ENCODE data around the gene PSMD11. TPM values are rescaled to one million over a fixed set of nuclear protein-coding genes. Genes with fewer than 3 reads are reported as not detected.

The PSMD11 gene
- total RNA-seq, 1 donor from 2014 or later, result 63.7 TPM

DNA sequence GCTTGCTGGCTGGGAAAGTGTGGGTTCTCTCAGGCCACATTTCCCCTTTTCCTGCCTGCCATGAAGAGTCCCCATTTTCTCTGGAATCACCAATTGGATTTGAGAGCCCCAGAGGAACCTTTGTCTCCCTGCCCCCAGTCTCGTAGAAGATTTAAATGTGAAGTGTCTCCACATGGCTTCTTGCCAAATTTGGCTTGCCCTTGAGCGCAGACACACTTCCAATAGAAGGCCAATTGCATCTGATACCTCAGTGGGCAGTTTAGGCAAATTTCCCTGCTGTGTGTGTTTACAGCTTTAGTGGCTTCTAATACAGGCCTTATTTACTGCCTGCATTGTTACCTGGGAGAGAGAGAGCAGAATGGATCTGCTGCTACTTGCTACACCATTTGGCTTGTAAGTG is 72.1 kb downstream of the PSMD11 start:
- Histone ChIP-seq H3K27ac (replicated peaks) (peak overlapping the region; percentile 40), H3K4me1 (peaks cover 36% of the 10 kb centered on the region), H3K27me3 (ENCODE audit: low read depth) (no peaks in the 10 kb centered on the region), H3K36me3 (no peaks in the 10 kb centered on the region), H3K4me3 (no peak overlapping the region), H3K9me3 (replicated peaks) (no peaks in the 10 kb centered on the region)
- DNase-seq, result no peak
- TF ChIP-seq CTCF (IDR thresholded peaks at IDR 0.05; ENCODE audit: borderline replicate concordance), result no peak
- intact Hi-C loops (cut with micrococcal nuclease), result no loop called here

DNA sequence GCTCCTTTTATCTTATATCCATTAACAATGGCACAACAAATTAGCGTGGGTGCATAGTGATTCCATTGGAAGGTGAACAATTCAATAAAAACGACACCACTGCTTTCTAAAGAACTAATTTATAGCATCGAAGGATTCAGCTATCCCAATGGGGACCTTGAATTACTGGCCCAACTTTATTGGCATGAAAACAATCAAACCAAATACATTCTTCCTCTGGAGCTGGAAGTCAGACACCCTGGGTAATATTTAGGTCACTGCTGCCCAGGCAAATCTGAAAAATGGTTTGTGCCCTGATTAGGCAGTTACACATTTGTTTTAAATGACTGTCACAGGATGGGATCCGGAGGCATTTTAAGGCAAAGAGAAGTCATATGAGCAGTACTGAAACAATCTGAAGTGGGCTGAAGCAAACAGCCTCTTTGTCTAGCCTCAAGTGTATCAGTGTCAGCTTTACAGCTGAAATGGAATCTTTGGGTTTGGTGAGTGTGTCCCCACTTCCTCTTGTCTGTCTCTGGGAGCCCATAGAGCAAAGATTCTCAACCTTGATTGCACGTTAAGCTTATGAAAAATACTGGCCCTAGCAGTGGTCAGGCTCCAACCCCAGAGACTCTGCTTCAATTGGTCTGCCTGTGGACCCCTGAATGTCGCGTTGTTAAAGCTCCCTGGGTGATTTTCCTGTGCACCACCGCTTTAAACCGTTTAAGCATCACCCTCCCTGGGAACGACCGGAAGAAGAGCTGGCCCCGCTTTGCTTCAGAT is 72.8 kb downstream of the PSMD11 start:
- Histone ChIP-seq H3K9me3 (replicated peaks) (no peaks in the 10 kb centered on the region), H3K27ac (replicated peaks) (no peak overlapping the region), H3K4me1 (peaks cover 36% of the 10 kb centered on the region), H3K36me3 (no peaks in the 10 kb centered on the region), H3K27me3 (ENCODE audit: low read depth) (no peaks in the 10 kb centered on the region), H3K4me3 (no peak overlapping the region)
- intact Hi-C loops (cut with micrococcal nuclease), result no loop called here
- no peak for DNase-seq
- TF ChIP-seq CTCF (IDR thresholded peaks at IDR 0.05; ENCODE audit: borderline replicate concordance), result no peak

- no peaks in the 10 kb centered on the region for H3K36me3 ChIP-seq
- intact Hi-C loops (cut with micrococcal nuclease), result no loop called here
- no peak for TF ChIP-seq CTCF (IDR thresholded peaks at IDR 0.05; ENCODE audit: borderline replicate concordance)
- no peaks in the 10 kb centered on the region for H3K9me3 ChIP-seq (replicated peaks)
- H3K4me3 ChIP-seq, result no peak overlapping the region
- H3K27ac ChIP-seq (replicated peaks), result no peak overlapping the region
- no peaks in the 10 kb centered on the region for H3K27me3 ChIP-seq (ENCODE audit: low read depth)
- H3K4me1 ChIP-seq, result peaks cover 36% of the 10 kb centered on the region
- DNase-seq, result no peak
These were observed 73.7 kb downstream of the PSMD11 start for GRCh38 chr17:32517982-32518381.

DNA sequence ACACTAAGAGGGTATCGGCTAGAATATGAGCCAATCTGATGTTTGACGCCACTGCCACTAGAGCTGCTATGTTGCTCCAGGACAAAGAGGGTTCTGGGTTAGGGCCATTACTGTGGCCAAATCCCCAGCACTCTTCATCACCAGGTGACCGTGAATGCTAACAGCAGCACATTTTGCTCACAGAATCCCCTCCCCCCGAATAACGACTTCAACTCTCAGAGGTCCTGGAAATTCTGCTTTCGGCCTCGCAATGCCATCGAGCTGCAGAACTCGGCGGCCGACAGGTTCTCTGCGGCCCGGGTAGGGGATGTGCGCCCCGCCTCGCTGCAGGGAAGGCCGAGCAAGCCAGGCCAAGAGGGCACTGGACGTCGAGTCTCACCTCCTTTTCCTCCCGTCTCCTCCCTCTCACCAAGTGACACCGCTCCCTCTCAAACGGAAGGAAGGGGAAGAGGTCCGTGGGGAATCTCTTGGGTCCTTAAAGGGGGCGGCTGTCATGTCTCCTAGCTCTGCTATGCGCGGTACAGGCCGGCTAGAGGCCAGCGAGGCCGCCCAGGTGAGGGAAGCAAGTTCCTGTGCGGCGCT is 74.4 kb downstream of the PSMD11 start:
- Histone ChIP-seq H3K4me1 (peaks cover 36% of the 10 kb centered on the region), H3K4me3 (peak overlapping the region; percentile 70), H3K27ac (replicated peaks) (peak overlapping the region; percentile 53), H3K36me3 (no peaks in the 10 kb centered on the region), H3K9me3 (replicated peaks) (no peaks in the 10 kb centered on the region), H3K27me3 (ENCODE audit: low read depth) (no peaks in the 10 kb centered on the region)
- intact Hi-C loops (cut with micrococcal nuclease), result no loop called here
- no peak for TF ChIP-seq CTCF (IDR thresholded peaks at IDR 0.05; ENCODE audit: borderline replicate concordance)
- DNase-seq, result no peak

DNA sequence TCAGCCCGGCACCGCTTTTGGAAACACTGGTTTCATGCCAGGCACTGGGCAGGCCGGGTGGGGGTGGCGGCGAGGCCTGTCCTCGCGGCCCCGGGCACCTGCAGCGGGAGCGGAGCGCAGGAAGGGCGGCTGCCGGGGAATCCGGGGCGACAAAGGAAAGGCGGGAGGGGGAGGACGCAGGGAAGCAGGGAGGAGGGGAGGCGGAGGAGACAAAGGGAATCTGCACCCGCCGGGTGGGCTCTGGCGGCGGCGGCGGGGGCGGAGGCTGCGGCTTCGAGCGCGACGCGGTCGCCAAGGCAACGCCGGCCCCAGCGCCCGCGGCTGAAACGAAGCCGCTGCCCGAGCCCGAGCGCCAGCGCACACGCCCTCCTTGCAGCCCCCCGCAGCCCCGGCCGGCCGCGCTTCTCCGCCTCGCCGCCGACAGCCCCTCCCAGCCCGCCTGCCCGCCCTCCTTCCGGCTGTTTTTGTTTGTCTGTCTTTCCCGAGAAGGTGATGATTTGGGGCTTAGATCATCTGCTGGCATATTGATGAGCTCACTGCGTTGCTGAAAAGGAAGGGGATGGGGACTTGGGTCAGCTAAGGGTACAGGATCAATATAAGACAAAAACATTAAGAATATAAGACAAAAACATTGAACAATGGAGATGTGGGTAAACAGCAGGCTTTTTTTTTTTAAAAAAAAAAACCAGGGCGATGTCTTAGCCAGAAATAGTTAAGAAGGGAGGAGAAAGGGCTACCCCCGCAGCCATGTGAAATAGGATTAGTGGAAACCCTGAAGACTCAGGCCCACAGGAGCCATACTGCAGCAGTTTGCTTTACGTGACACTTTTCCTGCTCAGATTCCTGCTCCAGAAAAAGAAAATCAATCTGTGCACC is 75.2 kb downstream of the PSMD11 start:
- peak; percentile 57 for DNase-seq
- Histone ChIP-seq H3K4me3 (peak overlapping the region; percentile 70), H3K9me3 (replicated peaks) (no peaks in the 10 kb centered on the region), H3K27ac (replicated peaks) (peak overlapping the region; percentile 53), H3K4me1 (peaks cover 36% of the 10 kb centered on the region), H3K36me3 (no peaks in the 10 kb centered on the region), H3K27me3 (ENCODE audit: low read depth) (no peaks in the 10 kb centered on the region)
- intact Hi-C loops (cut with micrococcal nuclease), result no loop called here
- no peak for TF ChIP-seq CTCF (IDR thresholded peaks at IDR 0.05; ENCODE audit: borderline replicate concordance)
